Esophagus (tissue), 2 donors: ENCODE data around the gene EFEMP2. TPM values are rescaled to one million over a fixed set of nuclear protein-coding genes. Genes with fewer than 3 reads are reported as not detected.

ENCODE experiments used
- H3K27ac ChIP-seq, 2 donors: one replicate each; pipeline ENCODE4 v1.5.1; 2013; ENCODE audit warnings: low read depth in 2 of 2, mild to moderate bottlenecking in 2 of 2, inconsistent platforms in 1 of 2, low read length in 1 of 2, moderate library complexity in 1 of 2
- H3K27me3 ChIP-seq, 2 donors: one replicate each; pipeline ENCODE4 v1.6.1; 2013; ENCODE audit warnings: low read length in 2 of 2, control low read depth in 1 of 2, mild to moderate bottlenecking in 1 of 2; ENCODE audit not compliant: insufficient read depth in 2 of 2, control insufficient read depth in 1 of 2
- H3K36me3 ChIP-seq, 2 donors: one replicate each; pipeline ENCODE4 v1.6.1; 2013; ENCODE audit warnings: low read length in 1 of 2; ENCODE audit not compliant: control insufficient read depth in 2 of 2, insufficient read depth in 2 of 2
- H3K4me1 ChIP-seq, 2 donors: one replicate each; pipeline ENCODE4 v1.6.1; 2013; ENCODE audit warnings: low read length in 1 of 2; ENCODE audit not compliant: control insufficient read depth in 2 of 2, insufficient read depth in 2 of 2
- H3K4me3 ChIP-seq, 2 donors: one replicate each; pipeline ENCODE4 v1.5.1; 2013; ENCODE audit warnings: low read length in 2 of 2, mild to moderate bottlenecking in 2 of 2, low read depth in 1 of 2, moderate library complexity in 1 of 2
- H3K9me3 ChIP-seq, 2 donors: one replicate each; pipeline ENCODE4 v1.6.1; 2013; ENCODE audit warnings: mild to moderate bottlenecking in 2 of 2, low read depth in 1 of 2, low read length in 1 of 2, moderate library complexity in 1 of 2; ENCODE audit not compliant: control insufficient read depth in 2 of 2, insufficient read depth in 1 of 2
- WGBS, 2 donors: extraction: QIAGEN DNeasy Blood & Tissue Kit; methylation state at CpG; one replicate each; pipeline ENCODE4 v1.1.7; 2013; 5-methylcytosine and 5-hydroxymethylcytosine counted together
- polyA plus RNA-seq, 2 donors: library from polyadenylated mRNA; stranded (reverse); fragments of 200-250 nt; gene quantifications; one replicate each; pipeline ENCODE4 v1.2.3, GENCODE V29; 2013
- donor health status: healthy with polysubstance abuse.
- donor health status: Bipolar disorder and iron deficiency.

The EFEMP2 gene
- polyA plus RNA-seq, 2 donors, result 9.2 to 13.1 TPM

GRCh38 chr11:65885808-65886536 lies 13.4 kb upstream of the EFEMP2 start:
- no peaks in the 10 kb centered on the region for H3K27me3 ChIP-seq
- no peak overlapping the region for H3K4me3 ChIP-seq
- peaks cover 2 to 34% of the 10 kb centered on the region in 2 donors for H3K36me3 ChIP-seq
- WGBS, 2 donors, result 90% methylated on average over 12 of the region's 12 CpGs
- H3K27ac ChIP-seq, result no peak overlapping the region
- H3K9me3 ChIP-seq, result no peaks in the 10 kb centered on the region
- peaks cover 0 to 6% of the 10 kb centered on the region in 2 donors for H3K4me1 ChIP-seq

GRCh38 chr11:65885231-65885630 lies 12.6 kb upstream of the EFEMP2 start:
- Histone ChIP-seq H3K27ac (no peak overlapping the region), H3K9me3 (no peaks in the 10 kb centered on the region), H3K4me3 (no peak overlapping the region), H3K36me3 (peaks cover 2 to 34% of the 10 kb centered on the region in 2 donors), H3K4me1 (peaks cover 0 to 6% of the 10 kb centered on the region in 2 donors), H3K27me3 (no peaks in the 10 kb centered on the region)
- 92 to 96% methylated on average over 7 of the region's 7 CpGs for WGBS, 2 donors

GRCh38 chr11:65884716-65885092 lies 12.1 kb upstream of the EFEMP2 start:
- Histone ChIP-seq H3K27me3 (no peaks in the 10 kb centered on the region), H3K9me3 (no peaks in the 10 kb centered on the region), H3K4me1 (peaks cover 0 to 7% of the 10 kb centered on the region in 2 donors), H3K4me3 (no peak overlapping the region), H3K36me3 (peaks cover 2 to 34% of the 10 kb centered on the region in 2 donors), H3K27ac (no peak overlapping the region)
- WGBS, 2 donors, result 19 to 21% methylated on average over 8 to 9 of the region's 9 CpGs

- no peaks in the 10 kb centered on the region for H3K27me3 ChIP-seq
- H3K9me3 ChIP-seq, result no peaks in the 10 kb centered on the region
- H3K4me3 ChIP-seq, result no peak overlapping the region
- peaks cover 0 to 8% of the 10 kb centered on the region in 2 donors for H3K4me1 ChIP-seq
- 82% methylated on average over 28 of the region's 28 CpGs for WGBS, 2 donors
- no peak overlapping the region for H3K27ac ChIP-seq
- H3K36me3 ChIP-seq, result peaks cover 2 to 34% of the 10 kb centered on the region in 2 donors
Observed at GRCh38 chr11:65883786-65884715, 11.5 kb upstream of the EFEMP2 start.

- Histone ChIP-seq H3K9me3 (no peaks in the 10 kb centered on the region), H3K27me3 (no peaks in the 10 kb centered on the region), H3K4me1 (peaks cover 0 to 8% of the 10 kb centered on the region in 2 donors), H3K27ac (no peak overlapping the region), H3K4me3 (no peak overlapping the region), H3K36me3 (peaks cover 2 to 34% of the 10 kb centered on the region in 2 donors)
- 90% methylated on average over 13 of the region's 13 CpGs for WGBS, 2 donors
Observed at GRCh38 chr11:65883058-65883761, 10.6 kb upstream of the EFEMP2 start.

GRCh38 chr11:65882120-65883057 lies 9.8 kb upstream of the EFEMP2 start:
- Histone ChIP-seq H3K4me3 (no peak overlapping the region), H3K4me1 (peaks cover 0 to 5% of the 10 kb centered on the region in 2 donors), H3K27me3 (no peaks in the 10 kb centered on the region), H3K36me3 (peaks cover 2 to 34% of the 10 kb centered on the region in 2 donors), H3K27ac (no peak overlapping the region), H3K9me3 (no peaks in the 10 kb centered on the region)
- 88 to 90% methylated on average over 30 of the region's 30 CpGs for WGBS, 2 donors

GRCh38 chr11:65880844-65881421 lies 8.3 kb upstream of the EFEMP2 start:
- Histone ChIP-seq H3K27me3 (no peaks in the 10 kb centered on the region), H3K4me1 (peaks cover 0 to 5% of the 10 kb centered on the region in 2 donors), H3K9me3 (no peaks in the 10 kb centered on the region), H3K4me3 (no peak overlapping the region), H3K36me3 (peaks cover 2 to 34% of the 10 kb centered on the region in 2 donors), H3K27ac (no peak overlapping the region)
- 65 to 70% methylated on average over 7 of the region's 7 CpGs for WGBS, 2 donors

GRCh38 chr11:65880027-65880426 lies 7.4 kb upstream of the EFEMP2 start:
- H3K27me3 ChIP-seq, result no peaks in the 10 kb centered on the region
- H3K27ac ChIP-seq, result no peak overlapping the region
- peaks cover 2 to 26% of the 10 kb centered on the region in 2 donors for H3K36me3 ChIP-seq
- 55 to 59% methylated on average over 7 of the region's 7 CpGs for WGBS, 2 donors
- no peaks in the 10 kb centered on the region for H3K9me3 ChIP-seq
- H3K4me3 ChIP-seq, result no peak overlapping the region
- peaks cover 0 to 5% of the 10 kb centered on the region in 2 donors for H3K4me1 ChIP-seq
